Subcutaneous adipose tissue (tissue), 4 donors: ENCODE data around the gene TMEM14A. TPM values are rescaled to one million over a fixed set of nuclear protein-coding genes. Genes with fewer than 3 reads are reported as not detected.

Experiments used
- CTCF ChIP-seq: fragments of 450-650 bp; IDR thresholded peaks from one replicate; pipeline ENCODE4 v1.5.1; 2016; ENCODE audit warnings: low read depth, mild to moderate bottlenecking, control low read depth, antibody characterized with exemption, moderate library complexity
- small RNA-seq: library from RNA; depleted of rRNA; stranded (forward); fragments of <200 nt; gene quantifications from one replicate; pipeline ENCODE3, GENCODE V24; 2016
- total RNA-seq, 4 donors: library from RNA; depleted of rRNA; stranded (reverse); fragments of >200 nt; gene quantifications; one replicate each; pipeline ENCODE4 v1.1.0, GENCODE V29; 2016

Gene TMEM14A
- total RNA-seq, 4 donors from 2014 or later, result 12.6 to 26.9 (median 19.7) TPM

- TF ChIP-seq CTCF, result no peak
These were observed 57.5 kb downstream of the TMEM14A start for GRCh38 chr6:52728394-52728793.

- no peak for TF ChIP-seq CTCF
These were observed 58.7 kb downstream of the TMEM14A start for GRCh38 chr6:52729576-52729975.

- no peak for TF ChIP-seq CTCF
These were observed 60.8 kb downstream of the TMEM14A start for GRCh38 chr6:52731719-52732118.

DNA sequence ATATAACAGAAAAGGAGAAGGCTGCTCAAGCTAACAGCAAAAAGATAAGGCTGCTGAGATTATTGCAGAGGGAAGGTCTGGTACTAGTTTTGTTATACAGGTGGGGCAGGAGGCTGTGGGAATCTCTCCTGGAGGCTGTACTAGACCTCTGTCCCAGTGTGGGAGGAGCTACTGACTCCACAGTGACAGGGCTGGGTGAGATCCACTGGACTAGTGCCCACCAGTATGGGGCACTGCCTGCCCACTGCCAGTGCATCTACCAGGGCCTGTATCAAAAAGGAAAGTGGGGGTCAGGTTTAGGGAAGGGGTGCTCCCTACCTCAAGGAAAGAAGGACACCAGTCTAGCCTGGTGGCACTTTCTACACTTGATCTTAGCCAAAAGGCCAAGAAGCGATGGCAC lies 62.3 kb downstream of the TMEM14A start:
- no peak for TF ChIP-seq CTCF

DNA sequence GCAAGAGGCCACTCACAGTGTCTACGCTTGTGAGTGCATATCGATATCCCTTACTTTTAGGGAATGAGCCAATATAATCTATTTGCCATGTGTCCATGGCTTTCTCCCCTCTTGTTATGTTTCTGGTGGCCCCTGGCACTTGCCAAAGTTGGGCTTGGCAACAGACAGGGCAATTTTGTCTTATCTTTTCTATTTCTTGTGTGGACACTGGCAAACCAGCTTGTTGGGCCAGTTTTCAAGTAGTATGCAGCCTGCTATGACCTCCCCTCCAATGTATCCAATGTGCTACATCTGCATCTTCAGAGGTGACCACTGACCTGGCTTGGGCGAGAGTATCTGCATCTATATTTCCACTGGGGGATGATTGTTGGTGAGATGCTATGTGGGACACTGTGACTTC lies 63.2 kb downstream of the TMEM14A start:
- no peak for TF ChIP-seq CTCF

GRCh38 chr6:52735071-52735470 lies 64.2 kb downstream of the TMEM14A start:
- TF ChIP-seq CTCF, result no peak

DNA sequence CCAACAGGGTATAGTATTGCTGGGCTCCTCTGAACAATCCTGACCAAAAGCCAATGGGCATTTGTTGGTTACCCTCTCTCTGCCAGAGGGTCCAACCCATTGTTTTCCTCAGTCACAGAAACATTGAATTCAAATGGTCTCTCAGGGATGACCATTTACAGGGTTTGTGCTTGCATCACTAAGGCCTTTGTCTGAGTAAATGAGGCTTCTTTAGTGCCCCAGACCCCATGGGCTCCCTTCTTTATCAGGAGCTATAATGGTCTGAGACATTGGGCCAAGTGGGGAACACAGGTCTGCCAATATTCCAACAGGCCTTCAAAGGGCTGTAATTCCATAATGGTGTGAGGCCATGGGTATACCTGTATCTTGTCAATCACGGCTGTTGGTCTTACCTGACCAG lies 65.2 kb downstream of the TMEM14A start:
- no peak for TF ChIP-seq CTCF

Small RNA genes within 50 kb of the gene (small RNA-seq; reads per million reads assigned to genes)
- gene AL109918.2, result not detected

Other genes with a start within 250 kb of the TMEM14A start
- gene TRAM2, start 94.1 kb upstream of the TMEM14A start, total RNA-seq, result 10 to 100 TPM; 18.3 to 39.1 (median 27.6) TPM
- not detected for gene GSTA2, start 92.4 kb downstream of the TMEM14A start, total RNA-seq
- gene GSTA1, start 132.7 kb downstream of the TMEM14A start, total RNA-seq, result not detected
- not detected for gene GSTA5, start 169.7 kb downstream of the TMEM14A start, total RNA-seq
- gene GSTA3, start 238.6 kb downstream of the TMEM14A start, total RNA-seq, result not detected